BLaER1 (cell line): ENCODE measurements around the gene COPS6.

ENCODE experiments used
- H3K27ac ChIP-seq: shearing (Covaris generic); formaldehyde crosslinking; 2 replicates; pipeline ENCODE4 v1.8.1; 2022
- H3K27me3 ChIP-seq: shearing (Covaris generic); formaldehyde crosslinking; 2 replicates; pipeline ENCODE4 v1.8.1; 2022
- H3K36me3 ChIP-seq: shearing (Covaris generic); formaldehyde crosslinking; 2 replicates; pipeline ENCODE4 v1.8.1; 2022
- H3K4me1 ChIP-seq: shearing (Covaris generic); formaldehyde crosslinking; 2 replicates; pipeline ENCODE4 v1.8.1; 2022
- H3K4me2 ChIP-seq: shearing (Covaris generic); formaldehyde crosslinking; 2 replicates; pipeline ENCODE4 v1.8.1; 2022
- H3K4me3 ChIP-seq: shearing (Covaris generic); formaldehyde crosslinking; 2 replicates; pipeline ENCODE4 v1.8.1; 2022
- H3K9ac ChIP-seq: shearing (Covaris generic); formaldehyde crosslinking; 2 replicates; pipeline ENCODE4 v1.8.1; 2022
- H3K9me3 ChIP-seq: shearing (Covaris generic); formaldehyde crosslinking; 2 replicates; pipeline ENCODE4 v1.8.1; 2022
- H4K20me1 ChIP-seq: shearing (Covaris generic); formaldehyde crosslinking; 2 replicates; pipeline ENCODE4 v1.8.1; 2022
- Cebpa-rat ChIP-seq: shearing (Covaris generic); IDR thresholded peaks from 2 replicates; pipeline ENCODE4 v1.8.1; 2022

The COPS6 gene

GRCh38 chr7:100132697-100133151 is 44.0 kb downstream of the COPS6 start:
- no peaks in the 10 kb centered on the region for H4K20me1 ChIP-seq
- no peaks in the 10 kb centered on the region for H3K9me3 ChIP-seq
- no peaks in the 10 kb centered on the region for H3K36me3 ChIP-seq
- H3K27ac ChIP-seq, result no peak overlapping the region
- no peak for TF ChIP-seq Cebpa-rat
- peak overlapping the region; percentile 36 for H3K4me2 ChIP-seq
- H3K27me3 ChIP-seq, result peaks cover 20% of the 10 kb centered on the region; the same call in 1 of the 2 replicates
- H3K9ac ChIP-seq, result no peak overlapping the region
- no peak overlapping the region for H3K4me3 ChIP-seq
- peaks cover 36% of the 10 kb centered on the region for H3K4me1 ChIP-seq

DNA sequence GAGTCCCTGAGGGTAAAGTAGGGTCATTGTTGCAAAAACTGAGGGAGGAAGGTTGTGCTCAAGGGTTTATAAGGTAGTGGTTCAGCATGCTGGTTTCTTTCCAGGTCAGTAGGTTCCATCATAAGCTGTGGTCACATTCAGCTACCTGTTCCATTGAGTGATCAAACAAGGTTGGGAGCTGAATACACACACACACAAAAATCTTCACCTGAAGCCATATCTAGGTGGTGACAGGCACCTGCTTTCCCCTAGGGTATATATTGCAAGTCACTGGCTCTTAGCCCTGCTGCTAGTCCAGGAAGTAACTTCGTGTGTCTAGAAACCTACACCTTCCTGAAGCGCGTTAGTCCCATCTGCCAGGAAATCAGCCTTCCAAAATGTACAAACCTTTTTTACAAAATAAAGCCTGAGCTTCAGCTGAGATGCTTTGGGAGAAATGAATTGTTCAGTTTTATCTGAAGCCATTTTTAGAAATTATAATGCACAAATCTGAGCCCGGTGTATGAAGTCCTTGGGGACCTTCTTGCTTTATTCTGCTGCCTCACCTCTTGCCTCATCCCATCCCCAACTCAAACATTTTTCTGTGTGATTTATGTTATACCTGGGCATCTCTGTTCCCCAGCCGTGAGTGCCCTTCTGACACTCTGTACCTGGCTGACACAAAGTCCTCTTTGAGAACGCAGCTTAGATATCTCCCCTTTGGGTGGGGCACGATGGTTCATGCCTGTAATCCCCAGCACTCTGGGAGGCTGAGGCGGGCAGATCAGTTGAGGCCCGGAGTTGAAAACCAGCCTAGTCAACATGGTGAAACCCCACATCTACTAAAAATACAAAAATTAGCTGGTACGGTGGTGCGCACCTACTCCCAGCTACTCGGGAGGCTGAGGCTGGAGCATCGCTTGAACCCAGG is 49.3 kb downstream of the COPS6 start:
- Histone ChIP-seq H3K4me3 (no peak overlapping the region), H3K36me3 (no peaks in the 10 kb centered on the region), H3K4me2 (peak overlapping the region; percentile 59), H3K27ac (no peak overlapping the region), H3K9ac (no peak overlapping the region), H3K4me1 (peaks cover 19% of the 10 kb centered on the region), H3K27me3 (no peaks in the 10 kb centered on the region), H3K9me3 (no peaks in the 10 kb centered on the region), H4K20me1 (no peaks in the 10 kb centered on the region)
- no peak for TF ChIP-seq Cebpa-rat

GRCh38 chr7:100141555-100141949 is 52.8 kb downstream of the COPS6 start:
- H3K9me3 ChIP-seq, result no peaks in the 10 kb centered on the region
- no peak overlapping the region for H3K9ac ChIP-seq
- H4K20me1 ChIP-seq, result no peaks in the 10 kb centered on the region
- no peaks in the 10 kb centered on the region for H3K27me3 ChIP-seq
- peak overlapping the region; percentile 18; the same call in 1 of the 2 replicates for H3K4me2 ChIP-seq
- peaks cover 19% of the 10 kb centered on the region for H3K4me1 ChIP-seq
- H3K27ac ChIP-seq, result no peak overlapping the region
- TF ChIP-seq Cebpa-rat, result no peak
- H3K36me3 ChIP-seq, result no peaks in the 10 kb centered on the region
- no peak overlapping the region for H3K4me3 ChIP-seq
